RCC 7860 (cell line): ENCODE data around the gene CCNG1.
"Not testable (repeated sequence)": the region's sequence is repeated elsewhere in the genome, so short reads cannot be mapped to it uniquely, and the experiment has no call there.

Source experiments
- DNase-seq: peaks from one replicate; pipeline ENCODE4 v3.0.0-alpha.2; 2015; ENCODE audit warnings: low spot score
- FAIRE-seq: peaks from 2 replicates; lab custom pipeline; 2012; peaks lifted over from hg19 to GRCh38; lab: Jason Lieb, UNC

CCNG1 gene

DNA sequence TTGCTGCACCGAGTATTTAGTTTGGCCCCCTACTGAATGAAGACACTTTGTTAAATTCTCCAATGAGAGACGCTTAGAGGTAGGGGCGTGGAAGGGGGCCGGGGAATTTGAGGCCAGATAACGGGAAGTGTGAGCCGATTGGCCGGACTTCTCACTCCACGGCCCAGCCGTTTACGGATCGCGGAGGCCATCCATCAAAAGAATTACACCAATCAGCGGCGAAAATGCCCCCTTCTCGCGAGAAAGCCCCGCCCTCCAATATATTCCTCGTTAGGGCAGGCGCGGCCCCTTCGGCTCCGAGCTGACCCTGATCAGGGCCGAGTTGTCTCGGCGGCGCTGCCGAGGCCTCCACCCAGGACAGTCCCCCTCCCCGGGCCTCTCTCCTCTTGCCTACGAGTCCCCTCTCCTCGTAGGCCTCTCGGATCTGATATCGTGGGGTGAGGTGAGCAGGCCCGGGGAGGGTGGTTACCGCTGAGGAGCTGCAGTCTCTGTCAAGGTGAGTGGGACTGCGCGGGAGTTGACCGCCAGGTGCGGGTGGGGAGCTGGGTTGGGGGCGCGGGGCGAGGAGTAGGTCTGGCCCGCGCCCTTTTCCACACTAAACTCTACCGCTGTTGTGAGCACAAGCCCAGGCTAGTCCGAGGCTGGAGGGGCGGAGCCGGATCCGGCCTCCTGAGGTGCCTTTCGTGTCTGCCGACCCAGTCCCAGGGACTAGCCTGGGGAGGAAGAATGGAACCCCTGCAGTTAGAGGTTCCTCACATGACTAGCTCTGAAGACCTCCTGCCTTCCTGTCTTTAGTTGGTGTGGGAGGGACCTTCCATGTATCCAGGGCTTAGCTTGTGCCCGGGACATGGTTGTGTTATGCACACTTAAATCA is at the start of gene CCNG1:
CCNG1 (plus strand) TSS at position 287 of the 874 bp plus-strand sequence. CDS start 1,662 bp downstream, outside the sequence.
- peak; percentile 96 for FAIRE-seq

DNA sequence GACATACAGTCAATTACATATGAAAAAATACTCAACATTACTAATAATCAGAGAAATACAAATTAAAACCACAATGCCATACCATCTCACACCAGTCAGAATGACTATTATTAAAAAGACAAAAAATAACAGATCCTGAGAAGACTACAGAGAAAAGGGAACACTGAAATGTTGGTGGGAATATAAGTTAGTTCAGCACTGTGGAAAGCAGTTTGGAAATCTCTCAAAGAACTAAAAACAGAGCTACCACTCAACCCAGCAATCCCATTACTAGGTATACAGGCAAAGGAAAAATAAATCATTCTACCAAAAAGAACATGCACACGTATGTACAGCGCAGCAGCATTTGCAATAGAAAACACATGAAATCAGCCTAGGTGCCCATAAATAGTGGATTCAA is 41.6 kb upstream of the CCNG1 start:
- no peak for FAIRE-seq

More for the DNA sequence above, at the start of gene CCNG1:
- peak; percentile 93 for DNase-seq

GRCh38 chr5:163396818-163397340 is 40.5 kb upstream of the CCNG1 start:
- not testable (repeated sequence) for FAIRE-seq, DNase-seq

More for the DNA sequence above, 41.6 kb upstream of the CCNG1 start:
- no peak for DNase-seq

DNA sequence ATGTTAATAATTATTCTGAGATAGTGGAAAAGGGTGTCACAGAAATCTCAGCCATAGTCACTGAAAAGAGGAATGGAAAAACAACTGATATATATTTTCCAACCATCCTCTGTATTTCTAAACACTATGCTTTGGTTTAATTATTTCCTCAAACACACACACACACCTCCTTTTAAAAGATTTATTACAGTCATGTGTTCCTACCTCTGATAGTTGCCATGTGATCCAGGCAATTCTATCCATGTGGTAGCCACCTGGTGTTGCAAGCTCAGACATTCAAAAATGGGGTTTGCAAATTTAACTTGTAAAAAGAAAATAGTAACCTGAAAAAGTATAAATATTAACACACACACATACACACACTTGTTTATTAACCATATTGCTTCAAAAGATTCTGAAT is 40.0 kb upstream of the CCNG1 start:
- DNase-seq, result no peak
- no peak for FAIRE-seq

DNA sequence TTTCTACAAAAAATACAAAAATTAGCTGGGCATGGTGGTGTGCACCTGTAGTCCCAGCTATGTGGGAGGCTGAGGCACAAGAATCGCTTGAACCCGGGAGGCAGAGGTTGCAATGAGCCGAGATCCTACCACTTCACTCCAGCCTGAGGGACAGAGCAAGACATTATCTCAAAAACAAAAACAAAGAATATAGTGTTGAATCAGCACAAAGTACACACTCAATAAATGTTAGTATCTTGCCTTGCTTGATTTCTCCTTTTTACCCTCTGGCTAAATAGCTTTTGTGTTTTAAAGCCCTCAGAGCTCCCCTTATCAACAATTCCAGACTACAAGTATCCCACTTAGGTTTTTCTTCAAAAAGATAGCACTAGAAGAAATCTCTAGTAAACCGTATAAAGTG is 37.5 kb upstream of the CCNG1 start:
- FAIRE-seq (no peak), DNase-seq (no peak)

- FAIRE-seq (no peak), DNase-seq (no peak)
These were observed 36.1 kb upstream of the CCNG1 start for GRCh38 chr5:163401271-163401670.

- FAIRE-seq, result no peak
These were observed 35.4 kb upstream of the CCNG1 start for GRCh38 chr5:163402007-163402406.

DNA sequence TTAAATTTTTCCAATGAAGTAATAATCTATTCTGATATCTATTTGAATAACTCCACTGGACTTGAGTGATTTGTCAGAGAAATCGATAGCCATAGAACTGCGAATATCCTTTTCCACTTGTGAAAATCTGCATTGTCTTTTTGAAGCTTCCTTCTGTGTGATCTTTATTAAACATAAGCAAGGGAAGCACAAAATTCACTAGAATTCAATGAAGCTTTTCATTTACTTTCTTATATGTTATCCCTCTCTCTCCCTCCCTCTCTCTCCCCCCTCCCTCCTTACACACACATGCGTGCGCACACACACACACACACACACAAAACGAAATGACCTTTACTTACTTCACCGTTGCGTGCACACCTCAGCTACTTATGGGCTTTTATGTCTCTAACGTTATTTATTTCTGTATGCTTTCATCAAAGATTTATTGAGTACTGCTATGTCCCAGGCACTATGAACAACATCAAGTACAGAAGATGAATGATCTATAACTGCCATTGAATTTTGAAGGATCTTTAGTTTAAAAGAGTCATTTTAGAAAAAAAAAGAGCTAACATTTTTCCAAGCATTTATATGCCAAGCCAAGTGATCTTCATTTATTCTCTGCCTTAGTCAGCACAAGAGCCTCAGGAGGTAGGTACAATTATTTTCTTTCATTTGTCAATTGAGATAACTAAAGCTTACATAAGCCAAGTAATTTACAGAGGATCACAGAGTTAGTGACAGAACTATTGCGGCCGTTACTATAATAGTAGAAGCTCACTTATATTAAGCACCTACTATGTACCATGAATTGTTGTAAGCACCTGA is 32.8 kb upstream of the CCNG1 start:
- FAIRE-seq (no peak), DNase-seq (no peak)

More at GRCh38 chr5:163402007-163402406, 35.4 kb upstream of the CCNG1 start:
- DNase-seq, result no peak

- DNase-seq (no peak), FAIRE-seq (no peak)
These were observed 30.2 kb upstream of the CCNG1 start for GRCh38 chr5:163407034-163407655.

DNA sequence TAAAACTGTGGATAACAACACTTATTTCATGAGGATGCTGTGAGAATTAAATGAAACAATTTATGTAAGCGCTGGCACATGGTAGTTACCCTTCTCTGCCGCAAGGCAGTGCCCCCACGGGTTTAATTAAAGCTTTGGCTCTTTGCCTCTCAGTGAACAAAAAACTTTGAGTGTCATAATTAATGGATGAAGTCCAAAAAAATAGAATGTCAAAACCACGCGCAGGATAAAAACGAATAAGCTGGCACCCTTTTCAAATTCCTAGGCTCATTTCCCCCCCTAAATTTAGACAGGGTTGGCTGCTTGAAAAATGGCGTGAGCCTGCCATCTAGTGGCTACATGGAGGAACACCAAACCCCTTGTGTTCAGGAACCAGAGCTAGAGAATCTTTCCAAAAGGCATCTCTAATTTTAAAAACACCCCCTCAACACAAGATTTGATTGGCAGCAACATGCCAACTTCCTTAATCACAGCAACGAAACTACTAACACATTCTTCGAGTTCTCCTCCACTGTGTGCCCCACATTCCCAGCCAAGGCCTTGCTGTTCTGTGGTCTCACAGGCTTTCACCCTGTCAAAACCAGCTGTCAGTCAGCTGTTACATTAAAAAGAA is 29.0 kb upstream of the CCNG1 start:
- DNase-seq, result peak; percentile 17
- FAIRE-seq, result peak; percentile 50

- FAIRE-seq, result no peak
- no peak for DNase-seq
These were observed 28.0 kb upstream of the CCNG1 start for GRCh38 chr5:163409384-163409783.

GRCh38 chr5:163410505-163410904 is 26.9 kb upstream of the CCNG1 start:
- FAIRE-seq, result no peak

GRCh38 chr5:163415673-163416072 is 21.7 kb upstream of the CCNG1 start:
- not testable (repeated sequence) for DNase-seq, FAIRE-seq

More at GRCh38 chr5:163410505-163410904, 26.9 kb upstream of the CCNG1 start:
- no peak for DNase-seq

- FAIRE-seq (no peak), DNase-seq (no peak)
These were observed 12.6 kb upstream of the CCNG1 start for GRCh38 chr5:163424836-163425235.

GRCh38 chr5:163426128-163426527 is 11.3 kb upstream of the CCNG1 start:
- not testable (repeated sequence) for DNase-seq, FAIRE-seq

GRCh38 chr5:163432544-163432943 is 4.9 kb upstream of the CCNG1 start:
- DNase-seq (no peak), FAIRE-seq (no peak)

DNA sequence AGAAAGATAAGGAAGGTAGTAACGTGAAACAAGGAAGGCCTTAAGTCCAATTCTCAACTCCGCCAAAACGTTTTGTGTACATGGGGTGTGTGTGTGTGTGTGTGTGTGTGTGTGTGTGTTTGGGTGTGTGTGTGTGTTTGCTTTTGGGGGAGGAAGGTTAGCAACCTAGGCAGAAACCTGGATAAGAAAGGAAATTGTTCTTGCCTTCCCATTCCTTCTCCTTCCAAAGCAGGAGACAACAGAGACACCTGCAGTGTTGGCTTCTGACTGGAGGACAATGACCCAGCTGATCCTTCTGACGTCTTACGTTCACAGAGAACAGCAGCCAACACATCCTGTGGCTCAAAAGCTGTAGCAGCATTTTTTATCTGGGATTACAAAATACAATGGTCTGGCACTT is 4.1 kb upstream of the CCNG1 start:
- DNase-seq (no peak), FAIRE-seq (no peak)

DNA sequence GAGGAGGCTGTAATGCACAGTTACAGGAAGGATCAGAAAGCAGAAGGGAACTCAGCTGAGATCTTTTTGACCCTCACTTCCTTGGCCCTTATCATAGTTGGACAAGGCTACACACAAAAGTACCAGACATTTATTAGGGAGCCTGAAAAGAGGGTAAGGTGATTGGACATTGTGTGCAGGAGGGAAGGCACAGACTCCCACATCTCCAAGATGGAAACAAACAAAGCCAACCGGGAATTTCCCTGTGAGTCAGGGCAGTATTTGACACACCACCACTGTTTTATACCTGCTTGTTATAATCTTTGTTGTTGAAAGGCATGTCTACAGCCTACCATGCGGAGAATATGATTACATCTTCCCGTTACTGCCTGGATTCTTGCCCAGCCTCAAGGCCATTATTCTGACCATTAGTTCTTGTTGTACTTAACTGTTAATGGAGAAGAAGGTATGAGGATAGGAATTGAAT is 3.0 kb upstream of the CCNG1 start:
- DNase-seq (peak; percentile 68), FAIRE-seq (peak; percentile 51)

- DNase-seq (no peak), FAIRE-seq (no peak)
These were observed 880 bp upstream of the CCNG1 start for GRCh38 chr5:163436515-163436914.

- no peak for DNase-seq
- no peak for FAIRE-seq
These were observed 435 bp upstream of the CCNG1 start for GRCh38 chr5:163437011-163437308.

GRCh38 chr5:163439092-163439425 is 1.7 kb downstream of the CCNG1 start:
- DNase-seq, result peak; percentile 33
- peak; percentile 69 for FAIRE-seq
